ENCODE measurements around the gene ARID1B. TPM values are rescaled to one million over a fixed set of nuclear protein-coding genes. Genes with fewer than 3 reads are reported as not detected.

Gene ARID1B
- total RNA-seq, 1 experiment from 2014 or later, result 86.3 TPM

GRCh38 chr6:157067507-157067906, 290.3 kb downstream of the ARID1B start:
- ChIA-PET CTCF (no interaction called here), POLR2A (ENCODE audit: low non-redundant PET) (no interaction called here)
- DNase-seq (ENCODE audit: low spot score), result no peak
- BruUV-seq (replicated peaks), result no TSS peak
- TF ChIP-seq CTCF (conservative IDR thresholded peaks at IDR 0.05; ENCODE audit: low read depth, low read length) (no peak), EZH2 (IDR thresholded peaks at IDR 0.05; ENCODE audit: borderline replicate concordance, low read depth, low read length, poor library complexity, severe bottlenecking) (no peak)
- Histone ChIP-seq H3K9me3 (ENCODE audit: low read depth, low read length, poor library complexity, severe bottlenecking) (no peaks in the 10 kb centered on the region), H3K4me3 (ENCODE audit: low read depth, low read length, poor library complexity, severe bottlenecking) (no peak overlapping the region), H3K27ac (ENCODE audit: low read depth, low read length, poor library complexity, severe bottlenecking) (no peak overlapping the region), H3K4me1 (ENCODE audit: insufficient read depth, low read length, poor library complexity, severe bottlenecking) (peaks cover 38% of the 10 kb centered on the region), H3K27me3 (replicated peaks; ENCODE audit: insufficient read depth, low read depth, low read length, poor library complexity) (no peaks in the 10 kb centered on the region), H3K36me3 (ENCODE audit: insufficient read depth, low read length, poor library complexity, severe bottlenecking) (no peaks in the 10 kb centered on the region)
- intact Hi-C loops (cut with micrococcal nuclease; ENCODE audit: unreplicated experiment), result no loop called here

- ChIA-PET CTCF (no interaction called here), POLR2A (ENCODE audit: low non-redundant PET) (no interaction called here)
- Histone ChIP-seq H3K27me3 (replicated peaks; ENCODE audit: insufficient read depth, low read depth, low read length, poor library complexity) (no peaks in the 10 kb centered on the region), H3K9me3 (ENCODE audit: low read depth, low read length, poor library complexity, severe bottlenecking) (no peaks in the 10 kb centered on the region), H3K4me3 (ENCODE audit: low read depth, low read length, poor library complexity, severe bottlenecking) (no peak overlapping the region), H3K4me1 (ENCODE audit: insufficient read depth, low read length, poor library complexity, severe bottlenecking) (peaks cover 42% of the 10 kb centered on the region), H3K27ac (ENCODE audit: low read depth, low read length, poor library complexity, severe bottlenecking) (no peak overlapping the region), H3K36me3 (ENCODE audit: insufficient read depth, low read length, poor library complexity, severe bottlenecking) (no peaks in the 10 kb centered on the region)
- BruUV-seq (replicated peaks), result no TSS peak
- no peak for DNase-seq (ENCODE audit: low spot score)
- no peak for TF ChIP-seq EZH2 (IDR thresholded peaks at IDR 0.05; ENCODE audit: borderline replicate concordance, low read depth, low read length, poor library complexity, severe bottlenecking)
- intact Hi-C loops (cut with micrococcal nuclease; ENCODE audit: unreplicated experiment), result no loop called here
Measured at GRCh38 chr6:157068691-157069324, 291.6 kb downstream of the ARID1B start.

GRCh38 chr6:157069585-157069984, 292.4 kb downstream of the ARID1B start:
- Histone ChIP-seq H3K27me3 (replicated peaks; ENCODE audit: insufficient read depth, low read depth, low read length, poor library complexity) (no peaks in the 10 kb centered on the region), H3K27ac (ENCODE audit: low read depth, low read length, poor library complexity, severe bottlenecking) (no peak overlapping the region), H3K4me3 (ENCODE audit: low read depth, low read length, poor library complexity, severe bottlenecking) (no peak overlapping the region), H3K36me3 (ENCODE audit: insufficient read depth, low read length, poor library complexity, severe bottlenecking) (no peaks in the 10 kb centered on the region), H3K9me3 (ENCODE audit: low read depth, low read length, poor library complexity, severe bottlenecking) (no peaks in the 10 kb centered on the region), H3K4me1 (ENCODE audit: insufficient read depth, low read length, poor library complexity, severe bottlenecking) (peaks cover 42% of the 10 kb centered on the region)
- ChIA-PET CTCF (no interaction called here), POLR2A (ENCODE audit: low non-redundant PET) (no interaction called here)
- DNase-seq (ENCODE audit: low spot score), result no peak
- BruUV-seq (replicated peaks), result no TSS peak
- intact Hi-C loops (cut with micrococcal nuclease; ENCODE audit: unreplicated experiment), result no loop called here
- no peak for TF ChIP-seq EZH2 (IDR thresholded peaks at IDR 0.05; ENCODE audit: borderline replicate concordance, low read depth, low read length, poor library complexity, severe bottlenecking)

- H3K4me3 ChIP-seq (ENCODE audit: low read depth, low read length, poor library complexity, severe bottlenecking), result no peak overlapping the region
- TF ChIP-seq EZH2 (IDR thresholded peaks at IDR 0.05; ENCODE audit: borderline replicate concordance, low read depth, low read length, poor library complexity, severe bottlenecking) (no peak), CTCF (conservative IDR thresholded peaks at IDR 0.05; ENCODE audit: low read depth, low read length) (no peak)
- ChIA-PET POLR2A (ENCODE audit: low non-redundant PET) (no interaction called here), CTCF (no interaction called here)
- DNase-seq (ENCODE audit: low spot score), result peak; percentile 77
- H3K27ac ChIP-seq (ENCODE audit: low read depth, low read length, poor library complexity, severe bottlenecking), result no peak overlapping the region
- no peaks in the 10 kb centered on the region for H3K9me3 ChIP-seq (ENCODE audit: low read depth, low read length, poor library complexity, severe bottlenecking)
- no TSS peak for BruUV-seq (replicated peaks)
- H3K36me3 ChIP-seq (ENCODE audit: insufficient read depth, low read length, poor library complexity, severe bottlenecking), result no peaks in the 10 kb centered on the region
- H3K4me1 ChIP-seq (ENCODE audit: insufficient read depth, low read length, poor library complexity, severe bottlenecking), result peaks cover 42% of the 10 kb centered on the region
- H3K27me3 ChIP-seq (replicated peaks; ENCODE audit: insufficient read depth, low read depth, low read length, poor library complexity), result no peaks in the 10 kb centered on the region
- intact Hi-C loops (cut with micrococcal nuclease; ENCODE audit: unreplicated experiment), result no loop called here
Measured at GRCh38 chr6:157070403-157071107, 293.4 kb downstream of the ARID1B start.
